Esophagus muscularis mucosa (tissue), 4 donors: ENCODE results near the gene OR4F6. TPM values are rescaled to one million over a fixed set of nuclear protein-coding genes. Genes with fewer than 3 reads are reported as not detected.

Source experiments
- DNase-seq: peaks from one replicate; pipeline ENCODE4 v3.0.0-alpha.2; 2017; ENCODE audit errors: extremely low spot score
- H3K27ac ChIP-seq, 4 donors: fragments of 200-600 bp; sonication (generic); replicated peaks in 1 of 4; 1 replicate in 3 of 4; 2 replicates in 1 of 4; pipeline ENCODE4 v1.5.1; 2016 to 2019; ENCODE audit warnings: mild to moderate bottlenecking in 1 of 4
- H3K27me3 ChIP-seq, 4 donors: fragments of 200-600 bp; sonication (generic); one replicate each; pipeline versions ENCODE4 v1.5.1 to v1.6.0; 2016 to 2019
- H3K36me3 ChIP-seq, 4 donors: fragments of 200-600 bp; sonication (generic); one replicate each; pipeline ENCODE4 v1.5.1; 2016 to 2019
- H3K4me1 ChIP-seq, 4 donors: fragments of 200-600 bp; sonication (generic); one replicate each; pipeline ENCODE4 v1.5.1; 2016 to 2019
- H3K4me3 ChIP-seq, 4 donors: fragments of 200-600 bp; sonication (generic); 1 replicate in 2 of 4; 2 replicates in 2 of 4; pipeline ENCODE4 v1.5.1; 2016 to 2019; ENCODE audit warnings: mild to moderate bottlenecking in 4 of 4, moderate library complexity in 1 of 4
- H3K9me3 ChIP-seq, 4 donors: fragments of 200-600 bp; sonication (generic); 1 replicate in 3 of 4; 2 replicates in 1 of 4; pipeline ENCODE4 v1.5.1; 2016 to 2019
- EP300 ChIP-seq: sonication (generic); formaldehyde crosslinking; IDR thresholded peaks from one replicate; pipeline ENCODE4 v1.6.1; 2017; ENCODE audit warnings: antibody characterized with exemption
- POLR2A ChIP-seq: fragments of 450-650 bp; IDR thresholded peaks from one replicate; pipeline ENCODE4 v1.6.1; 2017; ENCODE audit warnings: antibody characterized with exemption, moderate library complexity, mild to moderate bottlenecking, low read depth
- POLR2AphosphoS5 ChIP-seq, 2 donors: sonication (generic); formaldehyde crosslinking; IDR thresholded peaks; one replicate each; pipeline ENCODE4 v1.6.1; 2017; ENCODE audit warnings: antibody characterized with exemption in 2 of 2
- WGBS: methylation state at CpG from one replicate; pipeline ENCODE4 v1.1.5; 2018; 5-methylcytosine and 5-hydroxymethylcytosine counted together
- intact Hi-C: fragments of 100-400 bp; cut with DNase I; formaldehyde crosslinking; loops from one replicate; pipeline ENCODE4 v1.15.1; 2023
- total RNA-seq, 4 donors: library from RNA; depleted of rRNA; stranded (reverse); fragments of >200 nt; gene quantifications; one replicate each; pipeline versions ENCODE4 v1.1.0 to v1.2.1, GENCODE V29; 2016
- TF ChIP-seq, protein P1 (sequence below), 3 experiments: fragments of 200-600 bp in 2 of 3; fragments of 450-650 bp in 1 of 3; sonication (generic) in 2 of 3; IDR thresholded peaks; one replicate each; pipeline ENCODE4 v1.5.1; 2017 to 2019; ENCODE audit warnings: antibody characterized with exemption in 3 of 3, mild to moderate bottlenecking in 2 of 3, moderate library complexity in 1 of 3

OR4F6 gene
- total RNA-seq, 4 donors from 2014 or later: not detected

DNA sequence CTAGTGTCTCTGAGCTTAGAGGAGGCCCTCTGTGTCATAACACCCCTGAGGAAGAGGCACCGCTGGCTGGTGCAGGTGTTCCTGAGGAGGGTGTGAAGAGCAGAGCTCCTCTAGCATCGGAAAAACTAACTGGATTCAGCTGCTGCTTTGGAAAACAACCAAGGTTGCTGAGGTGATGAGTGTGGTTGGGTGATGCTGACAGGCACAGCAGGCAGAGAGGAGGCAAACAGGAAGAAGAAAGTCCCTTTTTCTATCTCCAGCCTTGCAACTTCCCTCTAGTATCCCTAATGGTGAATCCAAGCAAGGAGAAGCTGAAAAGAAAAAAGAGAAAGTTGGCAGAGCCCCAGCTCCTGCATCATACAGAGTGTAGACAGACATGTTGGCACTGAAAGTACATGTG lies 4.9 kb downstream of the OR4F6 start:
- Histone ChIP-seq H3K27ac (no peak overlapping the region), H3K27me3 (no peaks in the 10 kb centered on the region), H3K9me3 (no peaks in the 10 kb centered on the region), H3K4me1 (peaks cover 0 to 7% (median 0%) of the 10 kb centered on the region in 4 donors), H3K4me3 (no peak overlapping the region), H3K36me3 (no peaks in the 10 kb centered on the region)
- DNase-seq: no peak
- WGBS: 51% methylated on average over 2 of the region's 2 CpGs
- TF ChIP-seq, protein P1, sequence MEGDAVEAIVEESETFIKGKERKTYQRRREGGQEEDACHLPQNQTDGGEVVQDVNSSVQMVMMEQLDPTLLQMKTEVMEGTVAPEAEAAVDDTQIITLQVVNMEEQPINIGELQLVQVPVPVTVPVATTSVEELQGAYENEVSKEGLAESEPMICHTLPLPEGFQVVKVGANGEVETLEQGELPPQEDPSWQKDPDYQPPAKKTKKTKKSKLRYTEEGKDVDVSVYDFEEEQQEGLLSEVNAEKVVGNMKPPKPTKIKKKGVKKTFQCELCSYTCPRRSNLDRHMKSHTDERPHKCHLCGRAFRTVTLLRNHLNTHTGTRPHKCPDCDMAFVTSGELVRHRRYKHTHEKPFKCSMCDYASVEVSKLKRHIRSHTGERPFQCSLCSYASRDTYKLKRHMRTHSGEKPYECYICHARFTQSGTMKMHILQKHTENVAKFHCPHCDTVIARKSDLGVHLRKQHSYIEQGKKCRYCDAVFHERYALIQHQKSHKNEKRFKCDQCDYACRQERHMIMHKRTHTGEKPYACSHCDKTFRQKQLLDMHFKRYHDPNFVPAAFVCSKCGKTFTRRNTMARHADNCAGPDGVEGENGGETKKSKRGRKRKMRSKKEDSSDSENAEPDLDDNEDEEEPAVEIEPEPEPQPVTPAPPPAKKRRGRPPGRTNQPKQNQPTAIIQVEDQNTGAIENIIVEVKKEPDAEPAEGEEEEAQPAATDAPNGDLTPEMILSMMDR (IDR thresholded peaks at IDR 0.05): no peak
- no peak for TF ChIP-seq POLR2A
- TF ChIP-seq POLR2AphosphoS5 (IDR thresholded peaks at IDR 0.05): no peak
- intact Hi-C loops: no loop called here

- WGBS: 90% methylated on average over 1 of the region's 1 CpG
- no peak for DNase-seq
- intact Hi-C loops: no loop called here
Measured at GRCh38 chr15:101810456-101810855, 7.1 kb downstream of the OR4F6 start.

DNA sequence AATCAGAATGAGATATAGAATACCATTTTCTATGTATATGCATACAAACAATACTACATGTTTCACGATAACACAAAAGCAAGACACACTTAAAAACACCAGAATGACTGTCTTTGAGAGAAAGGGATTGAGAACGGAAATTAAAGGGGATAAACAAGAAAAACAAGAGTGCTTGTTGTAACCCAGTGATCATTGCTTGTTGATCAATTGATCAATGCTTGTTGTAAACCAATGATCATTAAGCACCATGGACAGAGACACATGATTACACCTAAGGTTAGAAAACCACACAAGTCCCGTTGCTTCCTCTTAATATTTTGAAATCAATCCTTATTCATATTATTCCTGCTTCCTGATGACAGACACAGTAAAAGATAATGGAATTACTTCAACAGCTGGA lies 7.6 kb downstream of the OR4F6 start:
- intact Hi-C loops: no loop called here
- WGBS: 48% methylated on average over 3 of the region's 3 CpGs
- TF ChIP-seq EP300 (no peak), POLR2A (no peak), POLR2AphosphoS5 (IDR thresholded peaks at IDR 0.05) (no peak)
- TF ChIP-seq, protein P1 (IDR thresholded peaks at IDR 0.05): no peak

More at GRCh38 chr15:101810456-101810855, 7.1 kb downstream of the OR4F6 start:
- H3K4me1 ChIP-seq: peaks cover 0 to 7% (median 0%) of the 10 kb centered on the region in 4 donors
- no peaks in the 10 kb centered on the region for H3K27me3 ChIP-seq
- H3K36me3 ChIP-seq: no peaks in the 10 kb centered on the region
- H3K9me3 ChIP-seq: no peaks in the 10 kb centered on the region
- H3K27ac ChIP-seq: no peak overlapping the region
- TF ChIP-seq POLR2AphosphoS5 (IDR thresholded peaks at IDR 0.05): no peak
- TF ChIP-seq, protein P1 (IDR thresholded peaks at IDR 0.05): no peak
- no peak for TF ChIP-seq EP300
- TF ChIP-seq POLR2A: no peak
- no peak overlapping the region for H3K4me3 ChIP-seq

DNA sequence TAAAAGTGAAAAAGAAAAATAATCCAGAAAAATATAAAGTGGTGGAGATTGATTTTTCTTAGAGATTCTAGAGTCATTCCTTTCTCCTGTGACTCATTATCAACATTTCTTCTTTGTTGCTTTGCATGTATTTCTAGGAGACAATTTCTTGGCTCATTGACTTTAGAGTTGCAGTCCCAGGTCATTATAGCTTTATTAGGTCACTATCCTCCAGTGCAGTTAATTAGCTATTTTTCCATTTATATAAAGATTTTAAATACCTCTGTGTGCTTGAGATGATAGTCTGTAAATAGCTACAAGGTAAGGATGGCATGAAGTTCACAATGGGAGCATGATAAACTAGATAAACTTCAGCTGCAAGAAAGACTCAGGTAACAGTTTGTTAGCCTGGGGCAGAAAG lies 8.6 kb downstream of the OR4F6 start, which contains the start of gene OR4F15:
OR4F15 (plus strand) TSS at position 301 of the 400 bp plus-strand sequence. CDS start 5,985 bp downstream, outside the sequence.
- H3K4me1 ChIP-seq: peaks cover 0 to 7% (median 0%) of the 10 kb centered on the region in 4 donors
- TF ChIP-seq POLR2A (no peak), POLR2AphosphoS5 (IDR thresholded peaks at IDR 0.05) (no peak), EP300 (no peak)
- TF ChIP-seq, protein P1 (IDR thresholded peaks at IDR 0.05): no peak
- no peaks in the 10 kb centered on the region for H3K27me3 ChIP-seq

More for the DNA sequence above, 7.6 kb downstream of the OR4F6 start:
- DNase-seq: no peak
- H3K9me3 ChIP-seq: no peaks in the 10 kb centered on the region
- no peaks in the 10 kb centered on the region for H3K36me3 ChIP-seq
- no peaks in the 10 kb centered on the region for H3K27me3 ChIP-seq
- H3K4me3 ChIP-seq: no peak overlapping the region
- peaks cover 0 to 7% (median 0%) of the 10 kb centered on the region in 4 donors for H3K4me1 ChIP-seq
- H3K27ac ChIP-seq: no peak overlapping the region

More for the DNA sequence above, 8.6 kb downstream of the OR4F6 start, which contains the start of gene OR4F15:
- intact Hi-C loops: no loop called here
- Histone ChIP-seq H3K27ac (no peak within 1 kb of the TSS), H3K9me3 (no peaks in the 10 kb centered on the region), H3K36me3 (no peaks in the 10 kb centered on the region), H3K4me3 (no peak within 1 kb of the TSS)
- no peak for DNase-seq
